GM19043 (cell line): ENCODE measurements around the gene RAET1E.
"Not testable (repeated sequence)": the region's sequence is repeated elsewhere in the genome, so short reads cannot be mapped to it uniquely, and the experiment has no call there.

Experiments
- ATAC-seq: cut with Tn5 transposase; IDR thresholded peaks from one replicate; pipeline ENCODE4 v1.9.1; 2021; ENCODE audit warnings: low read depth; ENCODE audit not compliant: unreplicated experiment

RAET1E gene

GRCh38 chr6:149912680-149913079 lies 14.8 kb upstream of the RAET1E start:
- not testable (repeated sequence) for ATAC-seq

GRCh38 chr6:149910721-149911151 lies 12.8 kb upstream of the RAET1E start:
- no peak for ATAC-seq

- ATAC-seq = no peak
These were observed 12.0 kb upstream of the RAET1E start for GRCh38 chr6:149909701-149910470.

GRCh38 chr6:149908480-149908879 lies 10.6 kb upstream of the RAET1E start:
- not testable (repeated sequence) for ATAC-seq

- no peak for ATAC-seq
These were observed 9.4 kb upstream of the RAET1E start for GRCh38 chr6:149907317-149907716.

GRCh38 chr6:149906405-149906804 lies 8.5 kb upstream of the RAET1E start:
- ATAC-seq = no peak

- ATAC-seq = no peak
These were observed 8.0 kb upstream of the RAET1E start for GRCh38 chr6:149905911-149906371.

- no peak for ATAC-seq
These were observed 7.5 kb upstream of the RAET1E start for GRCh38 chr6:149905371-149905910.

GRCh38 chr6:149904661-149905370 lies 6.9 kb upstream of the RAET1E start:
- no peak for ATAC-seq

- no peak for ATAC-seq
These were observed 6.2 kb upstream of the RAET1E start for GRCh38 chr6:149903938-149904611.

GRCh38 chr6:149901444-149902140 lies 3.7 kb upstream of the RAET1E start:
- no peak for ATAC-seq

GRCh38 chr6:149900620-149901443 lies 2.9 kb upstream of the RAET1E start:
- ATAC-seq = no peak

GRCh38 chr6:149899926-149900619 lies 2.2 kb upstream of the RAET1E start:
- no peak for ATAC-seq

- ATAC-seq = no peak
These were observed 1.6 kb upstream of the RAET1E start for GRCh38 chr6:149899486-149899885.

- no peak for ATAC-seq
These were observed 1.1 kb upstream of the RAET1E start for GRCh38 chr6:149898966-149899365.

GRCh38 chr6:149897015-149897697 lies 757 bp downstream of the RAET1E start:
- ATAC-seq = no peak

- no peak for ATAC-seq
These were observed 1.4 kb downstream of the RAET1E start for GRCh38 chr6:149896491-149896890.

- no peak for ATAC-seq
These were observed 2.1 kb downstream of the RAET1E start for GRCh38 chr6:149895833-149896271.
